NCI-H748 (cell line): ENCODE measurements around the gene DENND1B.
"Not testable (repeated sequence)": the region's sequence is repeated elsewhere in the genome, so short reads cannot be mapped to it uniquely, and the experiment has no call there.

Source experiments
- DNase-seq: peaks from one replicate; lab custom pipeline; 2025; ENCODE audit not compliant: unreplicated experiment; lab: John Stamatoyannopoulos, UW

DENND1B gene

DNA sequence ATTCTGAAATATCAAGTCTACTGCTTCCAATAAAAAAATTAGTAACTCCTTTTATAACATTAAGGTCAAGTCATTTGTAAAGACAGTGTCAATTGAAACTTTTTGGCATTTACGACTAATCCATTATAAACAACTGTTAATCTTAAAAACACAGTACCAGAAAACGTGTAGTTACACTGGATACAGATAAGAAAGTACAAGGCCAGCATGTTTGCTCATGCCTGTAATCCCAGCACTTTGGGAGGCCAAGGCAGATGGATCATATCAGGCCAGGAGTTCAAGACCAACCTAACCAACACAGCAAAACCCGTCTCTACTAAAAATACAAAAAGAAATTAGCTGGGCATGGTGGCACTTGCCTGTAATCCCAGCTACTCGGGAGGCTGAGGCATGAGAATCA lies 29.4 kb downstream of the DENND1B start:
- no peak for DNase-seq

DNA sequence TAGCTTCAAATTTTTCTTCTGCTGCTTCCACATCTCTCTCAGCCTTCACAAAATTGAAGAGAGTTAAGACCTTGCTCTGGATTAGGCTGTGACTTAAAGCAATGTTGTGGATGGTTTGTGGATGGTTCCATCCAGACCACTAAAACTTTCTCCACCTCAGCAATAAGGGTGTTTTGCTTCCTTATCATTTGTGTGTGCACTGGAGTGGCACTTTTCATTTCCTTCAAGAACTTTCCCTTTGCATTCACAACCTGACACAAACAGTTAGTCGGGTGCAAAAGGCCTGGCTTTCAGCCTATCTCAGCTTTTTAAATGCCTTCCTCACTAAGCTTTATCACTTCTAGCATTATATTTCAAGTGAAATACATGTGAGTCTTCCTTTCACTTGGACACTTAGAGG lies 30.3 kb downstream of the DENND1B start:
- DNase-seq: no peak

DNA sequence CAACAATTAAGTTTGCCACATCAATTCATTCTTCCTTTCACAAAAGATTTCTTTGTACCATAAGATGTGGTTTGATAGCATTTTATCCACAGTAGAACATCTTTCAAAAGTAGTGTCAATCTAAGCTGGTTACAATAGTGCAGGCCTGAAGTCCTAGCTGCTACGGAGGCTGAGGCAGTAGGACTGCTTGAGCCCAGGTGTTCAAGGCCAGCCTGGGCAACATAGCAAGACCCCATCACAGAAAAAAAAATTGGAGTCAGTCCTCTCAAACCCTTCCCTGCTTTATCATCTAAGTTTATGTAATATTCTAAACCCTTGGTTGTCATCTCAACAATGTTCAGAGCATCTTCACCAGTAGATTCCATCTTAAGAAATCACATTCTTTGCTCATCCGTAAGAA lies 31.7 kb downstream of the DENND1B start:
- no peak for DNase-seq

DNA sequence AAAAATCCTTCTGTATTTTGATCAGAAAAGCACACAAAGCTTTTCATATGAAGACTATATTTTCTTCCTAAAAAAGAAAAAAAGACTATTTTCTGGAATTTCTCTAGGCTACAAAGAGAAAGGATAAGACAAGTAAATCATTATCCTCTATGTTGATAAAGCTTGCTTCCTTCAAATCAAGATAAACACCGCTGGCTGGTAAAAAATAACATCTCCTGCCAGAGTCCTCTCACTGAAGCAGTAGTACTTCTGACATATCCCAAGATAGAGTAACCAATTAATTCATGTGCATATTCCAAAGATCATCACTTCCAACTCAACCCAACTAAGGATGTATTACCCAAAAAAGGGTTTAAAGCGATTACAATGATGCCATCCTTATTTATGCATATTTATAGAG lies 34.3 kb downstream of the DENND1B start:
- DNase-seq: no peak

DNA sequence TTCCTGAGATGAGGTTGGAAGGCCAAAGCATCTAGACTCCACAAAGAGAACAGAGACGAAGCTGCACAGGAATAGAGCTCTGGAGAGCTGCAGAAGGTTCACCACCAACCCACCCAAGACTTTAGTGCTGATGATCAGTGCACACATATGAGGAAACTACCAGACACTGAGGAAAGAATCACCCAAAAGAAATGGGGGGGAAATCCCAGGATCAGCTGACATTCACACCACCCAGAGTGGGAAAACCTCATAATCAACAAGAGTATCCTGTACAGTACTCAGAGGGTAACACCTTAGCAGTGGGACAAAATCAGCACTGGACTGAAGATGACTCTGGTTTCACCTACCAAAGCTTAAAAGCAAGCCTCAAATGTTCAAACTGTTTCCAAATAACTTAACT lies 36.4 kb downstream of the DENND1B start:
- DNase-seq: no peak

DNA sequence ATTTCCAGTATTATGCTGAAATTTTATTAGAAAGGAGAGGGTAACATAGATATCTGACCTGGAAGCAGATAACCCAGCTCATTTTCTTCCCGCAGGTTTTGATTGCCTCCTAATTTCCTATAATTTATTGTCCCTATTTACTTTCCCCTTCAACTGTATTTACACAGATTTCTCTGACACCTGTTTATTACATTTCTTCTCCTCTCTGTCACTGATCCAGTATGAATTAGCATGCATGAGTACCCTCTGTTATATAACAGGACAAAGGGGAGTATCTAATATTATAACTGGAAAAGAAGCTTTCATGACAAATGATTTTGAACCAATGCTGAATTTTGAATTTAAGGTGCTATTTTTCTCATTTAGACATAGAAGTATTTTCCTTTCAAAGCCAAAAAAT lies 37.4 kb downstream of the DENND1B start:
- peak; percentile 70 for DNase-seq

DNA sequence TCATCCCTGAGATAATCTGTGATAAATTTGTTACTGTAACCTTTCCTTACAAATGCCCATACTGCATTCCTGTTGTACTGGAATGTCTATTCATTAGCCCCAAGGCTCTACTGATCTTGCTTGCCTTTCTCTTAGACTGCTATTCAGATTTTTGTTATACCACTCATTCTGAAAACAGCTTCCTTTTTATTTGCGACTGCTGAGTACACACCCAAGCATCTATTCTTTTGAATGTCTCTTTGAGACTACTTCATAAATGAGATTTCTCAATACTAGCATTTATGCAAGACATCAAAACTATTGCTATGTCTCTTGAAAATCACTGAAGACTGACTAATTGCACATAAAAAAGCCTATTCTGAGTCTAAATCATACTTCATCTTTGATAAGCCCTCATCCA lies 38.6 kb downstream of the DENND1B start:
- no peak for DNase-seq

DNA sequence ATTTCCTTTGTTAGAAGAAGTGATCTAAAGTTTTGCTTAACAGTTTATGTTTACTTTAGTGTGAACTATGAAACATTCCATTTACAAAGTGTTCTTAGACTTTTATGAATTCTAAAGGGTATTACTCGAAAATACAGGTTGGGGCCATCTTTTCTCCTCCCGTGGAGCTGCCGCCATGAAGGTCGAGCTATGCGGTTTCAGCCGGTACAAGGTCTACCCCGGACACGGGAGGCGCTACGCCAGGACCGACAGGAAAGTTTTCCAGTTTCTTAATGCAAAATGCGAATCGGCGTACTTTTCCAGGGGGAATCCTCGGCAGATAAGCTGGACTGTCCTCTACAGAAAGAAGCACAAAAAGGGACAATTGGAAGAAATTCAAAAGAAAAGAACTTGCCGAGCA lies 39.8 kb downstream of the DENND1B start:
- no peak for DNase-seq

DNA sequence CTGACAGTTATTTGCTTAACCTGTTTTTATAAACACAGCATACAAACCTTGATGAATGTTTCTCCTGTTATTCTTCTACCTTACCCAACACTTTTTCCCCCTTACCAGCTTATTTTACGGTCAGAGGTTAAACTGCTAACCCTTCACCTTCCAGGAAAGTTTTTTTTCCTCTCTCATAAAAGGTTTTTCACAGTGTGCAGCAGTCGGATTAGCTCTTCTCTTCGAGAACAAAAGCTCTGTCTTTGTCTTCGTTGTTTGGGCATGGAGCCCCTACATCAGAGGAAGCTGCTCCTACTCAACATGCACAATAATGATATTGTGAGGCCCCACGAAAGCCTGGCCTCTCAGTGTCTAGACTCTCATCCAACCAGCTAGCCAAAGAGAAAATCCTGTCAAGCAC lies 42.0 kb downstream of the DENND1B start:
- no peak for DNase-seq

DNA sequence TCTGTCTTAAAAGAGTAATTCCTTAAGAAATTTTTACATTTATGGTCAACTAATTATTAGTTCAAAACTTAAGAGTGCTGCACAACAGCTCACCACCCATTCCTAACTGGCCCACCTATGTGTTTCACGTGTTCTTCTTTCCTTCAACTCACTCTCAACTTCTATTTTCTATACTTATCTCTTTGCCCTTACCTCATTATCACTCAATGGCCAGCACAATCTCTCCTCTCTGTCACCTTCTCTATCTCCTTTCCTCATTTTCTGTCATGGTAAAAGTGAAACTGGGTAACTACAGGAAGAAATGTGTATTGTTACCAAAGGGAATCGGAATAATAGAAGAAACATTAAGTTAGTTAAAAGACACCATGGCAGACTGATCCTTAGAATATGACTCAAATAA lies 43.1 kb downstream of the DENND1B start:
- DNase-seq: no peak

DNA sequence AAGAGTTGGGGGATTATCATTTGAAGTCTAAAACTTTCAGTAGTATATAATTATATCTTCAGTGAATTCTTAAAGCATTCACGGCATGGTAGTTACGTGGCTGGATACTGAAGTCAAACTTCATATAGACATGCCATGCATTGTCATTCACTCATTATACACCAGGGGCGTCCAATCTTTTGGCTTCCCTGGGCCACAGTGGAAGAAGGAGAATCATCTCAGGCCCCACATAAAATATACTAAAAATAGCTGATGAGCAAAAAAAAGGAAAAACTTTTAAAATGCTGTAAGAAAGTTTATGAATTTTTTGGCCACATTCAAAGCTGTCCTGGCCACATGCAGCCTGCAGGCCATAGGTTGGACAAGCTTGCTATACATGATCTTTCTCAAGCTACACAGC lies 43.8 kb downstream of the DENND1B start:
- no peak for DNase-seq

DNA sequence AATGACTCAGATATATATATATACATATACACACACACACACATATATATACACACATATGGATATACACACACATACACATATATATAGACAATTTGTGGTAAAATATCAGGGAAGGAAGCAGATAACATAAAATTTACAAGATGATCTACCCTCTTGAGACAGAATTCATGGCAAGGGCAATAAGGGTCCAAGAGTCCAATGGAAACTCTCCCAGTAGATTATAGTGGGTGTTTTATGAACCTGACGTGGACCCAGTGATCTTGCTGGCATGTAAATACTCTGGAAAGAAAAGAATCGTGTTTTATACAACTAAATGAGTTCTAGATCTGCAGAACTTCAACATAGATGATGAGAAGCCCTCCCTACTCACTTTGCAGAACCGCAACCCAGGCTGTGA lies 49.3 kb downstream of the DENND1B start:
- no peak for DNase-seq

DNA sequence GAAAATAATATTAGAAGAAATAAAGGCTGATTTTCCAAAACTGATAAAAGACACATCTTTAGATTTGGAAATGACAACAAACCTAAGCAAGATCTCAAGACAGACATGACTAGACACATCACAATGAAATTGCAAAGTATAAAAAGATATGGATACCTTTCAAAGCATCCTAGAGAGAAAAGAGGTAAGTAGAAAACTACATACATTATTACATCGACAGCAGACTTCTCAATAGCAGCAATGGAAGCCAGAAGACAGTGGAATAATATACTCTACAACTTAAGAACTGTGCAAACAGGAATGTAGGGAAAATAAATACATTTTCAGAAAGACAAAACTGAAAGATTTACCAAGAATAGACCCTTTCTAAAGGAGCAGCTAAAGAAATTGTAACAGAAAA lies 50.2 kb downstream of the DENND1B start:
- peak; percentile 4 for DNase-seq

DNA sequence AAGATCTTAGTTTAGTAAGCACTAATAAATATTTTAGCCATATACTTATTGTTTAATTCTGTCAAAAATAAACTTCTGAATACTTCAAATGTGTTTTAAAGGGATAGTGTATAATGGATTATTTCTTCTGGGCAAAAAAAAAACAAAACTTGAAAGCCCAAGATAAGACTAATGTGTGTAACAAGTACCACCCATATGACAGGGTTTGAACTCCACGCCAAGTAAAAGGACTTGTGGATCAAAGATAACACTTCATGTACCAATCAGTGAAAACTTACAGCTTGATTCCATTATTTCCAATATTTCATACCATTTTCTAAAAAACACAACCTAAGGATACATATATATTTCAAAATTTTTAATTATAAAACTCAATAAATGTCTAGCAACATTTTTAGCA lies 59.5 kb downstream of the DENND1B start:
- DNase-seq: no peak

DNA sequence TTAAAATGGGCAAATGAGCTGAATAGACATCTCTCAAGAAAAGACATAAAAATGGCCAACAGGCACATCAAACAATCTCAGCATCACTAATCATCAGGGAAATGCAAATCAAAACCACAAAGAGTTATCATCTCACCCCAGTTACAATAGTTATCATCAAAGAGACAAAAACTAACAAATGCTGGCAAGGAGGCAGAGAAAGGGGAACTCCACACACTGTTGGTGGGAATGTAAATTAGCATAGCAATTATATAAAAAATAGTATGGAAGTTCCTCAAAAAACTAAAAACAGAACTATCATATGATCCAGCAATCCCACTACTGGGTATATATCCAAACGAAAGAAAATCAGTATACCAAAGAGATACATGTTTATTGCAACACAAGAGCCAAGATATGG lies 68.7 kb downstream of the DENND1B start:
- DNase-seq: no peak

DNA sequence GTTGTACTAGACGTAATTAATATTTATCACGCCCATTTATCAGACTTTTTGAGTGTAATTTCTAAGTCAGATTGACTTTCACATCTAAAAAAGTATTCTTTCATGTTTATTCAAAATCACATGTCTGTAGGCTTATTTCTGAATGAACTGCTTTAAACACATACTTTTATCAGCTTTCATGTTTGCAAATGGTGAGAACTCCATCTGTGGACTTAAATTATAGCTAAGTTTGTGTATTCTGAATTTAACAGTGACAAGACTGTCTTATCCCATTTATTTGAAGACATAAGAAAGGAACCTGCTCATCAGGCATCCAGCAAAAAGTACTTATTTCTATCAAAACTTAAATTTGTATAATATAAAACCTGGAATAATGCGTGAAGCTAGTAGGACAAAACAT lies 69.3 kb downstream of the DENND1B start:
- DNase-seq: no peak

DNA sequence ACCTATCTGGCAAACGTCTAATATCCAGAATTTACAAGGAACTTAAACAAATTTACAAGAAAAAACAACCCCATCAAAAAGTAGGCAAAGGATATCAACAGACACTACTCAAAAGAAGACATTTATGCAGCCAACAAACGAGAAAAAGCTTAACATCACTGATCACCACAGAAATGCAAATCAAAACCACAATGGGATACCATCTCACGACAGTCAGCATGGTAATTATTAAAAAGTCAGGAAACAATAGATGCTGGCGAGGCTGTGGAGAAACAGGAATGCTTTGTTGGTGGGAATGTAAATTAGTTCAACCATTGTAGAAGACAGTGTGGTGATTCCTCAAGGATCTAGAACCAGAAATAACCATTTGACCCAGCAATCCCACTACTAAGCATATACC lies 74.6 kb downstream of the DENND1B start:
- DNase-seq: not testable (repeated sequence)

DNA sequence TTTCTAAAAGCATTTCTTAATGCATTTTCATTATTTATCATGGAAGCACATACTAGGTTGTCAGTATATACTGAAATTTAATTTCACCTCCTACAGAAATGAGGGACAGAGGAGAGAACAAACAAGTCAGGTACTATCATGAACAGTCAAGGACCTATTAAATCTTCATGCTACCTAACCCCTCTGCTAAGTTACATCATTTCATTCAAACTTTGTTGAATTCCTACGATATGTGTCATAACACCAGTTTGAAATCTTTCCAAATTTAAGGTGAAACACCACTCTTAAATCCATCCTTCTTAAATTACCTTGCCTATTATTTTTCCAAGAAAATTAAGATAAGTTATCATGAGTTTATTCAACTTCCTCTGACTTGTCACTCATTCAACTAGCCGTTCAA lies 78.9 kb downstream of the DENND1B start:
- no peak for DNase-seq

DNA sequence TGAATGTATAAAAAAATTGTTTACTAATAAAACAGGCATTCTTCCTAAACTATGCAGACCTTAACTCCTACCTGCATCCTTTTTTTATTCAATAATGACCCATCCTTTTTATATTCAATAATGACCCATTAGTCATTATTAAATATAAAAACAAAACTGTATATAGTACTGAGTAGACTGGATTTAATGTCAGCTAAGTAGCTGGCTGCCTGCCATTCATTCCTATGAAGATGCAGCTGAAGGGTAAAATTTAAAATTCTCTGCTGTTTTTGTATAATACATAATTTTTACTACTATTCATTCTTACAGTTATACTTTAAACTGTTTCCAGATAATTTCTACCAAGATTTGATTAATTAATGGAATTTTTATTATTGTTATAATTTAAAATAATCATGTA lies 79.3 kb downstream of the DENND1B start:
- DNase-seq: no peak

DNA sequence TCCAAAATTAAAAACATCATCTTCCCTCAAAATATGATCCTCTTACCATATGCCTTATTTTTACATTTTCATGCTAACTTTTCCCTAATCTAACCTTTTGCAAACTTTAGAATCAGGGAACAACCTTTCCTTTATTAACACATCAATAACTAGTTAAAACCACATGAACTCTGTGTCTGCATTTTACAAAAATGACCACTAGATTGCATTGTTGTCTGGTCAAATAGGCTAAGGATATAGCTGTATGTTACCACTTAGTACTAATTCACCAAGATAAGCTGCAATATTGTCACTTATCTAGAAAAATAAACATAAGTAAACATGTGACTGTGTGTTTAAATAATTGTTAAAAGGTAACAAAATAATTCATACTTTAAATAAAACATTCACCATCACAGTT lies 82.3 kb downstream of the DENND1B start:
- peak; percentile 5 for DNase-seq

DNA sequence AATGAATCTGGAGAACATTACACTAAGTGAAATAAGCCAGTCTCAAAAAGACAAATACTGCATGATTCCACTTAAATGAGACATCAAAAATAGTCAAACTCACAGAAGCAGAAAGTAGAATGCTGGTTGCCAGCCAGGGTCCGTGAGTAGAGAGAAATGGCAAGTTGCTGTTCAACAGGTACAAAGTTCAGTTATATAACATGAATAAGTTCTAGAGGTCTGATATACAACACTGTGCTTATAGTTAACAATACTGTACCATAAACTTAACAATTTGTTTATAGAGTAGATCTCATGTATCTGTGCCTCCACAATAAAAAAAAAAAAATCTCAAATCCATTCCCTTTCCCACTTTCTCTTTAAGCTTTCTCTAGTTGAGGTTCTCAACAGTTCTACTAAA lies 83.5 kb downstream of the DENND1B start:
- DNase-seq: no peak

DNA sequence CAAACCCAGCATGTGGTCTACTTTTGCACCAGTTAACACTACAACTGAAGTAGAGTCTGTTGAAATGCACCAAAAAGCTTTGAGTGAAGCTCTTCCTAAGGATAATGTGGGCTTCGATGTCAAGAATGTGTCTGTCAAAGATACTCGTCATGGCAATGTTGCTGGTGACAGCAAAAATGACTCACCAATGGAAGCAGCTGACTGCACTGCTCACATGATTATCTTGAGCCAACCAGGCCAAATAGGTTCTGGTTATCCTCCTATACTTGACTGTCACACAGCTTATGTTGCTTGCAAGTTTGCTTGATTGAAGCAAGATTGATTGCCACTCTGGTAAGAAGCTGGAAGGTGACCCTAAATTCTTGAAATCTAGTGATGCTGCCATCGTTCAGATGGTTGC lies 85.2 kb downstream of the DENND1B start:
- no peak for DNase-seq

DNA sequence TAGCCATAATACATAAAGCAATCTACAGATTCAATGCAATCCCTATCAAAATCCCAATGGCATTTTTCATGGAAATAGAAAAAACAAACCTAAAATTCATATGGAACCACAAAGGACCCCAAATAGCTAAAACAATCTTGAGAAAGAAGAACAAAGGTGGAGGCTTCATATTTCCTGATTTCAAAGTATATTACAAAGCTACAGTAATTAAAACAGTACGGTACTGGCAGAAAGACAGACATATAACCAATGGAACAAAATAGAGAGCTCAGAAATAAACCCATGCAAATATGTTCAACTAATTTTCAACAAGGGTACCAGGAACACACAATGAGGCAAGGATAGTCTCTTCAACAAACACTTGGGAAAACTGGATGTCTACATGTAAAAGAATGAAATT lies 87.0 kb downstream of the DENND1B start:
- DNase-seq: no peak

DNA sequence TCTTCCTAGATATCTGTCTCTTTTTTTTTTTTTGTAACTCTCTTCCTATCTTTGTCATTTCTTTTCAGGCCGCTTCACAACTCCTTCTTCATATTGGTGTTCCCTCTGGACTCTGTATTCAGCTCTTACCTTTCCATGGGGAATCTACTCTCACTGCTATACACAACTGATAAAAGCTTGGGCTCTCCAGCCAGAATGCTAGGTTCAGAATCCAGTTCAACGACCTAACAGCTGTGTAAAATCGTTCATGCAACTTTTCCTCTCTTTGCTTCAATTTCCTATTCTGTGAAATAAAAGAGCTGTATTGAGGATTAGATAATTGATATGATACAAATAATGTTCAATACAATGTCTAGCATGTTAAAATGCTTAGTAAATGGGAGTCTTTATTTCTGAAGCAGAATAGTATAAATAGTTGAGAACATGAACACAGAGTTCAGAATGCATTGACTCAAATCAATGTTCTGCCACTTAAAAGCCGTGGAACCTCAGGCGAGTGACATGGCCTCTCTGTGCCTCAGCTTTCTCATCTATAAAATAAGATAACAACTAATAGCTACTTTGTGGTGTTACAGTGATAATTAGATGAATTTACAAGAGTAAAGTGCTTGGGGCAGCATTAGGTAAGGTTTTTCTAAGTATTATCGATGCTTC lies 88.5 kb downstream of the DENND1B start:
- DNase-seq: no peak
